A549 (cell line): ENCODE measurements around the gene EXPH5.

Source experiments
- CEBPB ChIP-seq, 2 experiments: fragments of >200 bp in 1 of 2; sonication (Bioruptor Twin) in 1 of 2; formaldehyde crosslinking in 1 of 2; IDR thresholded peaks; 2 replicates each; pipeline ENCODE4 v1.6.1; 2012 to 2016
- CTCF ChIP-seq: fragments of >200 bp; sonication (Bioruptor Twin); formaldehyde crosslinking; IDR thresholded peaks from 3 replicates; pipeline ENCODE4 v1.5.1; 2016
- EP300 ChIP-seq, 2 experiments: fragments of >200 bp; sonication (Bioruptor Twin); formaldehyde crosslinking; IDR thresholded peaks; 2 replicates in 1 of 2; 3 replicates in 1 of 2; pipeline ENCODE4 v1.6.1; 2016 to 2017
- HDAC2 ChIP-seq: fragments of 200-600 bp; sonication (generic); IDR thresholded peaks from 2 replicates; pipeline ENCODE4 v1.6.1; 2016
- HEYL ChIP-seq: fragments of 250-450 bp; sonication (Bioruptor Pico); IDR thresholded peaks from 2 replicates; pipeline ENCODE4 v1.8.0; 2021; ENCODE audit warnings: mild to moderate bottlenecking, moderate library complexity
- NPAS2 ChIP-seq: fragments of 250-450 bp; sonication (Bioruptor Pico); IDR thresholded peaks from 2 replicates; pipeline ENCODE4 v1.8.0; 2022; ENCODE audit warnings: mild to moderate bottlenecking, moderate library complexity, borderline replicate concordance
- NR3C1 ChIP-seq: fragments of >200 bp; sonication (Bioruptor Twin); formaldehyde crosslinking; IDR thresholded peaks from 3 replicates; pipeline ENCODE4 v1.6.1; 2017
- POLR2A ChIP-seq: IDR thresholded peaks from 2 replicates; pipeline ENCODE4 v1.6.1; 2012; ENCODE audit warnings: mild to moderate bottlenecking, low read length
- POLR2AphosphoS2 ChIP-seq: conservative IDR thresholded peaks from 2 replicates; pipeline ENCODE4 v1.6.1; 2012; ENCODE audit warnings: low read length, improper control_type of control experiment, inconsistent platforms
- RAD21 ChIP-seq, 2 experiments: fragments of >200 bp in 1 of 2; sonication (Bioruptor Twin) in 1 of 2; formaldehyde crosslinking in 1 of 2; IDR thresholded peaks in 1 of 2; conservative IDR thresholded peaks in 1 of 2; 2 replicates in 1 of 2; 3 replicates in 1 of 2; pipeline ENCODE4 v1.6.1; 2012 to 2018; ENCODE audit warnings: inconsistent platforms in 1 of 2
- SREBF2 ChIP-seq: fragments of 450-650 bp; IDR thresholded peaks from 2 replicates; pipeline ENCODE4 v1.6.1; 2014; ENCODE audit warnings: mild to moderate bottlenecking, moderate library complexity
- TF ChIP-seq, protein P1 (sequence below): IDR thresholded peaks from 2 replicates; pipeline ENCODE4 v1.6.1; 2012

DNA sequence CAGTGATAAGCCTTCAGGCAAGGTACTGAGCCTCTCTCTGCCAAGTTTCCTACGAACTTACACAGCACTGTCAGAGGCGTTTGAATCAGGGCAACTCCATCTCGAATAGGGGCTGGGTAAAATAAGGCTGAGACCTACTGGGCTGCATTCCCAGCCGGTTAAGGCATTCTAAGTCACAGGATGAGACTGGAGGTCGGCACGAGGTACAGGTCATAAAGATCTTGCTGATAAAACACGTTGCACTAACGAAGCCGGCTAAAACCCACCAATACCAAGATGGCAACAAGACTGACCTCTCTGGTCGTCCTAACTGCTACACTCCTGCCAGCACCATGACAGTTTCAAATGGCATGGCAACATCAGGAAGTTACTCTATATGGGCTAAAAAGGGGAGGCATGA is 75.0 kb downstream of the EXPH5 start:
- no peak for TF ChIP-seq POLR2A
- TF ChIP-seq, protein P1, sequence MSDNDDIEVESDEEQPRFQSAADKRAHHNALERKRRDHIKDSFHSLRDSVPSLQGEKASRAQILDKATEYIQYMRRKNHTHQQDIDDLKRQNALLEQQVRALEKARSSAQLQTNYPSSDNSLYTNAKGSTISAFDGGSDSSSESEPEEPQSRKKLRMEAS, result no peak
- no peak for TF ChIP-seq NPAS2
- TF ChIP-seq NR3C1, result no peak
- no peak for TF ChIP-seq RAD21 (conservative IDR thresholded peaks at IDR 0.05 in 1 of 2, IDR thresholded peaks at IDR 0.05 in 1 of 2)
- no peak for TF ChIP-seq CTCF
- no peak for TF ChIP-seq HDAC2
- TF ChIP-seq POLR2AphosphoS2, result no peak
- no peak for TF ChIP-seq HEYL (CRISPR knock-in tag)
- no peak for TF ChIP-seq EP300 (IDR thresholded peaks at IDR 0.05)
- no peak for TF ChIP-seq SREBF2
- TF ChIP-seq CEBPB (IDR thresholded peaks at IDR 0.05), result no peak
